ENCODE data around the gene KRTAP5-11. TPM values are rescaled to one million over a fixed set of nuclear protein-coding genes. Genes with fewer than 3 reads are reported as not detected.

KRTAP5-11 gene
- total and polyA plus RNA-seq, 2 experiments from 2014 or later, result not detected

GRCh38 chr11:71537537-71537936 lies 45.1 kb downstream of the KRTAP5-11 start (continued):
- TF ChIP-seq REST (IDR thresholded peaks at IDR 0.05; ENCODE audit: unreplicated experiment) (no peak), EZH2 (IDR thresholded peaks at IDR 0.05; ENCODE audit: low read depth, unreplicated experiment) (no peak), CTCF (conservative IDR thresholded peaks at IDR 0.05; ENCODE audit: low read depth in 2 of 2) (no peak), EZH2phosphoT487 (IDR thresholded peaks at IDR 0.05; ENCODE audit: unreplicated experiment) (no peak), POLR2AphosphoS5 (IDR thresholded peaks at IDR 0.05; ENCODE audit: low read depth) (no peak), JUNB (IDR thresholded peaks at IDR 0.05; ENCODE audit: unreplicated experiment) (no peak), ZNF331 (CRISPR knock-in tag; IDR thresholded peaks at IDR 0.05; ENCODE audit: low read depth) (no peak), ZNF114 (CRISPR knock-in tag; IDR thresholded peaks at IDR 0.05) (no peak)

GRCh38 chr11:71535825-71536224 lies 46.9 kb downstream of the KRTAP5-11 start:
- H3K9me3 Mint-ChIP-seq, result peaks cover 3% of the 10 kb centered on the region
- no peak overlapping the region for H3K27ac Mint-ChIP-seq
- Histone ChIP-seq H3K4me2 (no peak overlapping the region), H3K27ac (ENCODE audit: low read depth) (no peak overlapping the region), H3K79me2 (replicated peaks; ENCODE audit: insufficient read depth) (no peaks in the 10 kb centered on the region), H3K9me2 (ENCODE audit: insufficient read depth) (no peaks in the 10 kb centered on the region), H4K20me1 (replicated peaks; ENCODE audit: insufficient read depth) (no peaks in the 10 kb centered on the region; the same call in 1 of the 2 replicates), H3K27me3 (ENCODE audit: insufficient read depth) (no peaks in the 10 kb centered on the region), H3K36me3 (ENCODE audit: insufficient read depth) (no peaks in the 10 kb centered on the region), H3K4me1 (ENCODE audit: insufficient read depth) (no peaks in the 10 kb centered on the region), H2AFZ (no peak overlapping the region), H3F3A (replicated peaks; ENCODE audit: low read depth) (no peaks in the 10 kb centered on the region), H3K4me3 (no peak overlapping the region)
- no peaks in the 10 kb centered on the region; the same call in 2 of the 3 replicates for H3K4me1 Mint-ChIP-seq
- no peak for ATAC-seq
- peaks cover 6% of the 10 kb centered on the region for H3K27me3 Mint-ChIP-seq (ENCODE audit: insufficient read depth, low read depth, poor library complexity)
- H3K4me3 Mint-ChIP-seq, result no peak overlapping the region
- DNase-seq (ENCODE audit: low spot score), result no peak
- peaks cover 3% of the 10 kb centered on the region; the same call in 1 of the 3 replicates for H3K36me3 Mint-ChIP-seq (ENCODE audit: low read depth)
- TF ChIP-seq ZNF114 (CRISPR knock-in tag; IDR thresholded peaks at IDR 0.05) (no peak), NANOG (IDR thresholded peaks at IDR 0.05; ENCODE audit: borderline replicate concordance) (no peak), JUNB (IDR thresholded peaks at IDR 0.05; ENCODE audit: unreplicated experiment) (no peak), ETS1 (IDR thresholded peaks at IDR 0.05) (no peak), CTCF (conservative IDR thresholded peaks at IDR 0.05; ENCODE audit: low read depth in 2 of 2) (no peak), POLR2AphosphoS5 (IDR thresholded peaks at IDR 0.05; ENCODE audit: low read depth) (no peak), EZH2phosphoT487 (IDR thresholded peaks at IDR 0.05; ENCODE audit: unreplicated experiment) (no peak)
